Cardiac septum (tissue), 1 donor: ENCODE data around the gene THBD. TPM values are rescaled to one million over a fixed set of nuclear protein-coding genes. Genes with fewer than 3 reads are reported as not detected.

ENCODE experiments used
- DNase-seq: peaks from one replicate; pipeline ENCODE4 v3.0.0-alpha.2; 2020; ENCODE audit warnings: low spot score
- intact Hi-C: fragments of 100-400 bp; cut with DNase I; formaldehyde crosslinking; loops from one replicate; pipeline ENCODE4 v1.14.0; 2022
- total RNA-seq: library from RNA; stranded (reverse); fragmentation: NEBNext Ultra II Directional; extraction: Animal tissue kit (Norgen Biotek cat#: 25700); gene quantifications from one replicate; pipeline ENCODE4 v1.2.1, GENCODE V29; 2021
- donor health status: DM: no; HTN: no; CAD: no.

The THBD gene
- total RNA-seq, 1 donor from 2014 or later = 27.0 TPM

DNA sequence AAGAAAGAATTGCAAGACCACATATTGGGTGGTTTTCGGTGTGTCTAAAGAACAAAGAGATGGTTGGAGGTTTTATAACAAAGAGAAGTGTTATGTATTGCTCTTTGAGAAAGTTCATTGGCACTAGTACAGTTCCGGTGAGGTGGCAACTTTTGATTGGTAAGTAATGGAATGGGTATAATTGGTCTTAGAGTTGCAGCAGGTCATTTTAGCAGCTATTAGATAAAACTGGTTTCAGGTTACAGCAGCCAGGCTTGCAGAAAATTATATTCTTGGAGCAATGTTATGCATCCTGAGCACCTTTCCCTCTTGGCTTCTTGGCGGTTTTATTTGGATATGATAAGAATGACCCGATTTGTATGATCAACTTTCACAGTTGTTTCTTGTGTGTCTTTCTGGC is 26.6 kb downstream of the THBD start:
- intact Hi-C loops = no loop called here
- DNase-seq = no peak

- DNase-seq = peak; percentile 44
- intact Hi-C loops = no loop called here
These were observed 27.5 kb downstream of the THBD start for GRCh38 chr20:23021951-23022350.

DNA sequence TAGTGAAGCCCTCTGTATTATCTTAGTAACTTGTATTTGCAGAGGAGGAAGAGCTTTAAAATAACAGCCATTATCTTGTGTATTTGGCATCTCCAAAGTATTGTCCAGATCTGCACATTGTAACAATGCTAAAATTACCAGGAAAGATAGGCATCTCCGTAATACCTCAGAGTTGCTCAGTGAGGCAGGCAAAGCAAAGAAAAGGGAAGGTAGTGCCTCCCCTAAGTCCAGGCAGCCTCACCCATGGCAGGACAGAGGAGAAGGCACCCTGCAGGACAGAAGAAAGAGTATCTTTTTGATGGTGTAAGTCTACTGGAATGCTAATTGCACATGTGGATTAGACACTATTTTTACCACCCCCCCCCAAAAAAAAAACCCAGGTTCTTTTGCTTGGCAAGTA is 27.9 kb downstream of the THBD start:
- intact Hi-C loops = no loop called here
- DNase-seq = peak; percentile 12

GRCh38 chr20:23020230-23021018 is 29.0 kb downstream of the THBD start:
- peak; percentile 20 for DNase-seq
- intact Hi-C loops = no loop called here

- intact Hi-C loops = no loop called here
- peak; percentile 39 for DNase-seq
These were observed 30.1 kb downstream of the THBD start for GRCh38 chr20:23019403-23019802.

DNA sequence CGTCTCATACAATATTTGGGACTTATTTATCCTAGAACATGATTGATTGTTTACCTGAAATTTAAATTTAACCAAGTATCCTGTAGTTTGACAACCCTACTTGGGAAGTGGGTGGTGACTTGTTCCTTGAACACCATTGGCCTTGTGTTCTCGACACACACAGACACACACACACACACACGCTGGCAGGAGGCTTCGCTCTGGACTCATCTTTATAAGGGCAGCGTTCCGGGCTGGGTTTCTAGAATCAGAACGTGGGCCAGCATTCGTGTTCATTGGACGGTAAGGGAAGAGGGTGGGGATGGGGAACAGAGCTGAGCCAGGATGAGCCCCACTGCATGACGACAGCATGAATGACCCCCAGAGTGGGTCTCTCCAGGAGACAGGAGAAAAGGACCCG is 30.5 kb downstream of the THBD start:
- intact Hi-C loops = no loop called here
- peak; percentile 54 for DNase-seq

- no peak for DNase-seq
- intact Hi-C loops = no loop called here
These were observed 31.0 kb downstream of the THBD start for GRCh38 chr20:23018432-23018831.

GRCh38 chr20:23017516-23017915 is 32.0 kb downstream of the THBD start:
- intact Hi-C loops = no loop called here
- peak; percentile 29 for DNase-seq

DNA sequence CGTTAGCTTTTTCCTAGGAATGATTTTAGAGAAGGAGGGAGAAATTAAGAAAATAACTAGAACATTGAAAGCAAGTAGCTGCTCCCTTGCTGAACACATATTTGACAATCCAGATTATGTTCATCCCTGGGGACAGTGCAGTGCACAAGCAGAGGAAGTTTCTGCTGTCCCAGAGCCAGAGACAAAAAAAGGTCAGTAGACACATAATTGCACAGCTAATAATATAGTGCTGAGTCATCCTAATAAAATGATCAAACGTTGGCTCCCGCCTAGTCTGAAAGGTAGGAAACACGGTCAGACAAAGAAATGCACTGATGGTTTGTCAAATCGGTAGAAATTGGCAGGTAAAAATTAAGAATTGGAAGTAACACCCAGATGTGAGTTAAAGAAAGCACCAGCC is 36.0 kb downstream of the THBD start:
- peak; percentile 38 for DNase-seq
- intact Hi-C loops = no loop called here

DNA sequence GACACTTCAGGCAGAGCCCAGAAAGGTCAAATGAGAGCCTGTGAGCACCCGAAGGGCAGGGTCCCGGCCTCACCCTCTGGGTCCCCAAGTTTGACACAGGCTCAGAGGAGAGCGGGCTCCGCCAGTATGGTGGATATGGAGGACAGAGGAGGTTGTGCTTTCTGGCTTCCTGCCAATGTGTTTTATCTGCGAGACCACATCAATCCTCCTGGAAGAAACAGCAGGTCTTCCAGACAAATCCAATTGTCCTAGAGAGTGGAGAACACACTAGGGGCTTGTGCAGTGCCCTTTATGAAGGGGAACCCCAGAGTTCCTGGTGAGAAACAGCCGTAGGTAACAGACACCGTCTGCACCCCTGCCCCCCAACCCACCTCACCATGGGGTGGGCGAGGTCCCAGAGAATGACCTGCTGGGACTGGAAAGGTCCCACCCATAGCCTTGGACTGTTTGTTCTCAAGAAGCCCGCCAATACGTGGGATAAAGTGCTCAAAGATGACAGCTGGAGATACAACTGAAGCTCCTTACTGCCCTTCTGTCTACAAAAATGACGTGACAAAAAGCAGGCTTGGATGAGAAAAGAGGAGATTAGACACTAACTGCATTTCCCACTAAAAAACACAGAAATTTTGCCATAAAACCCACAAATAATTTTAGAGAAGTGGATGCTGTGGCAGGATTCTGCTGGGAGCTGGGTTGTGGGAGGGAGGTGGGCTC is 38.3 kb downstream of the THBD start:
- peak; percentile 43 for DNase-seq
- intact Hi-C loops = no loop called here

DNA sequence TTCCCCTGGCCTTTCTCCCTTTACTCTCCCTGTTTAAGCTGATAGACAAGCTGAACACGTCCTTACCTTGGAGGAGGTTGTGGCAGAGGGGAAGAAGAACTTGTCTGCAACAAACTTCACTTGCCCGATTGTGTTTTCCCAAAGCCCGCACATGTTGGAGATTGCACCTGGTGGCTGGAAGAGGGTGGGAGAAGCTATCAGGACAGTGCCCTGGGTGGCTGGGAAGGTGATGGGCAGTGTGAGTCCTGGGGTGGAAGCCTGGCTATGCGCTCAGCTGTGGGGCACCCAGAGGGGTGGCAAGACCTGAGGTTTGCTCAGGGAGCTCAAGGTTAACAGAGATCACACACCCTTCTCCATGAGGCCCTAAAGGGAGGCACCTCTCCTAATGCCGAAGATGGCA is 39.4 kb downstream of the THBD start:
- no peak for DNase-seq
- intact Hi-C loops = no loop called here

DNA sequence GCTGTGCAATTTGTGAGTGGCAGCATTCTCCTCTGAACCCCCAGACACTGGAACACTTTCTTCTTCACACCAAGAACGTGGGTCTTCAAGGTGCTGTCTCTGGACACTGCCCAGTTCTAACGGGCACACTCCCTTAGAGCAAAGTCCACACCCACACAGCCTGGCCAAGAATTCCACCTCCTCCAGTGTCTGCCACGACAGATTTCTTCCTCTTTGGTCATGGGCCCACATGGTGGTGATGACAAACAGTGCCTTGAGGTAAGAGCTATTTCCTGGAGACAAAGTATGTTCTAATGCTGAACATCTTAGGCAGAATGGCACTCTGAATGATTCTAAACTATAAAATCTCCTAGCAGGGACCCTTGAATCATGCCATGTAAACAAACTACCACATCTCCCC is 39.8 kb downstream of the THBD start:
- no peak for DNase-seq
- intact Hi-C loops = no loop called here

DNA sequence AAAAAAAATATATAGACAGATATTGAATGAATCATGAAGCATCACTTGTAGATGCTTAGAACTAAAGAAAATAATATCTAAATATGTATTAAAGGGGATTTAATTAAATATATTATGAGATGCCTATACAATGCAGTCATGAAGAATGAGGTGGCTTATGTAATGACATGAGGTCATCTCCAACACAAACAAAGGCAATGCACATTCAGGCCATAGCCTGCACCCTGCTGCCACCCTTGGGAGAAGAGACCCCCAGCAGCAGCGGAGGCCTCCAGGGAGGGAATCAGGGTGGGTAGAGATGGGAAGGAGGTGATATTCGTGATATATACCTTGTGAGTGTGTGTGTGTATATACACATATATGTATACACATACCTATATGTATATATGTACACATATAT is 40.8 kb downstream of the THBD start:
- intact Hi-C loops = no loop called here

DNA sequence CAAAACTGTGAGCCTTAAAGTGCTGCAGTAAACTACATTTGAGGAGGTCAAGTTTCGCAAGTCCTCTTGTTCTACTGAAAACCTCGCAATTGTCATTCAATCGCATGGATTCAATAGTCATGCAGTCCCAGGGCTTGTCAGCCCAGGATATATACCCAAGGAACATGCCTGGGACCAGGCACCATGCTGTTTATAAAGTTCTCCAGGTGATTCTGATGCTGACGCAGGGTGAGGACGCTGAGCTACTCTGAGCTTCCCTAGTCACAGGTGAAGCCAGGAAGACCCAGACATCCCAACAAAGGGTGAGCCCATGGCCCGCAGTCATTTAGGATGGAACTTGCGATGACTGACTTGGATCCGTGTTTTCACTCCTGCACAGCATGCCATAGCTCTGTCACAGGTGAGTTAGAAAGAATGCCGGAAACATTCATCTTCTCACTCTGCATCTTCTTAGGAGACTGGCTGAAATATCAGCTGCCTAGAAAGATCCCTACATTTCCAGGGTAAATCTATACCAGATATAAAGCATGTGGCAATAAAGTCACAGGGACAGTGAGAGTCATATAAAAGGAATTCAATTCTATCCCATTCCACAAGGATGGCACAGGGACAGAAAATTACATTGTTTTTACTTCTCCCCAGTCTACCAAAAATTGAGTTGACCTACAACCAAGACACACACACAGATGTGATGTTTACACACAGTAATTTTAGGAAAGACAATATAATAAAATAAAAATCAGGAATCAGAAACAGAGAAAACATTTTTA is 41.4 kb downstream of the THBD start:
- no peak for DNase-seq
- intact Hi-C loops = no loop called here

More for the DNA sequence above, 40.8 kb downstream of the THBD start:
- DNase-seq = no peak

DNA sequence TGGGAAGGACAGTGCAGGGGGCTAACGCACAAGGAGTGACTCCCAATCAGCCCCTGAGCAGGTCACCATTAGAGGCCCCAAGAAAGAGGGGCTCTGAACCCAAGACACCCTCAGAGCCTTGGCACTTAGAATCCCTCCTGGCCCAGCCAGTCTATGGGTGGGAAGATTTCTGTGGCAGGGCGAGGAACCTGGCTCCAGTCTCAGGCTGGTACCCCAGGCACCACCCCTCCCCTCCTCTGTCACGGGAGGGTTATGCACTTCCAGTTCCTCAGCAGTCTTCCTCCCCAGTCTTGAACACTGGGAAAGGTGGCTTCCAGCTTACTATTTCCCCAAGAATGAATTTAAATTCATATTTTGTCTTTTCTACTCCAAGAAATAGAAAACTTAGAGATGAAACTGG is 42.0 kb downstream of the THBD start:
- intact Hi-C loops = no loop called here
- no peak for DNase-seq

DNA sequence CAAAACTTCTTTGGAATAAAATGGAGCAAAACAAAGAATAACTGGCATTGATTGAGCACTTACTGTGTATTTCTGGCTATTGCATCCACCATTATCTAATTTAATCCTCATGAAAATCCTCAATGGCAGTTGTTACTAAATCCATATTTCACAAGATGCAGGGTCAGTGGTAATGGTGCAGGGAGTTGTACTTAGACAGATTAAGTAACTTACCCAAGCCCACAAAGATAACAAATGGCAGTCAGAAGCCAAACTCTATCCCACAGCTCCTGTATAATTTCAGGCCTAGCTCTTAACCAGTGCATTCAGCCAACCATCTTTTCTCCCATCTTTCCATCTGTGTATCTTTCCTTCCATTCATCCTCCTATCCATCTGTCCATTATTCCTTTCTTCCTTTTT is 43.7 kb downstream of the THBD start:
- no peak for DNase-seq
- intact Hi-C loops = no loop called here

DNA sequence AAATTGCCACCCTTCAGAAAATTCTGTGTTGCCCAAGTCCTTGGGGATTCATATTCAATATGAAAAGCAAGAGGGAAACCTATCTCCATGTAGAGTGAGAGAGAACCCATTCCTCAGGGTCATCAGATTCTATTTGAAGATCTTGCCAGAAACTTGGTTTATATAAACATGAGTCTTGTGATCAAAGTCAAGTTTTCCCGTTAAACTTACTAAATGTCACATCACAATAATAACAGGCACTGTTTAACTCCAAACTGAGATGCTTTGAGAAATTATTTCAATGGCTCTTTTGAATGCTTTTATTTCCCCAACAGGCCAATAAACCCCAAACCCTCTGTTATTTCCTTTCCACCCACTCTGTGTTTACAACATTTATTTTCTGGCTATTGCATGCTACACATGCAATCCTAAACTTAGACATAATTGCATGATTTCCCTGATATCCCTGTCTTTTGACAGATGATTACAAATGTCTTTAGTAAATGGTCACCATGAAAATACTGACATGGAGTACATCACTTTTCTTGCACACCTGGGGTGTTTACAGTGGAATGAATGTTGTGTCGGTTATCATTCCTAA is 45.5 kb downstream of the THBD start:
- no peak for DNase-seq
- intact Hi-C loops = no loop called here

DNA sequence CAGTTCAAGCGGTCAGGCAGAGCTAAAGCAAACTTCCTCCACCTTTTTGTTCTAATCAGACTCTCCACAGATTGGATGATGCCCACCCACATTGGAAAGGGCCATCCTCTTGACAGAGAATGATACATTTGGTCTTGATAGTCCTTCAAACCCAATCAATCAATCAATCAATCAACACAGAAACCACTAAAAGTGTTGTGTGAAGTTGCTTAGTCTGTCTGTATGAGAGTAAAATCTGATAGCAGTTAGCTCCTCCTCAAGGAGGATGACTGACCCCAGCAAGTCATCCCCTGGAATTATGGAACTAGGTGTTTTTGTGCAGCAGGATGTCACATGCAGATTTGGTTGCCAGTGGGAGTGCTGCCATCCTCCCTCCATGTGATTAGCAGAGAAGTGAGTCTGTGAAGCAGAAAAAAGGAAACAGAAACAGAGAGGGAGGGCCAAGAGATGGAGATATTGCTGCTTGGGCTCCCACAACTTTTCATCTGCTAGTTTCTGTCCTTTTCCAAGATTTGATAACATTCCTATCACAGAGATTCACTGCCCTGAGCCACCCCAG is 46.3 kb downstream of the THBD start:
- no peak for DNase-seq
- intact Hi-C loops = no loop called here

- intact Hi-C loops = no loop called here
- no peak for DNase-seq
These were observed 47.2 kb downstream of the THBD start for GRCh38 chr20:23002276-23002675.
